GM10266 (cell line): Measurements from ENCODE around the gene ZNF80.

ENCODE experiments used
- DNase-seq: peaks from one replicate; pipeline ENCODE4 v3.0.0; 2012; ENCODE audit errors: extremely low spot score
- TF ChIP-seq, protein P1 (sequence below): IDR thresholded peaks from 2 replicates; pipeline ENCODE4 v1.5.1; 2012; ENCODE audit warnings: mild to moderate bottlenecking, low read depth; ENCODE audit not compliant: control insufficient read depth, insufficient read depth; ENCODE audit errors: missing control alignments

Gene ZNF80

DNA sequence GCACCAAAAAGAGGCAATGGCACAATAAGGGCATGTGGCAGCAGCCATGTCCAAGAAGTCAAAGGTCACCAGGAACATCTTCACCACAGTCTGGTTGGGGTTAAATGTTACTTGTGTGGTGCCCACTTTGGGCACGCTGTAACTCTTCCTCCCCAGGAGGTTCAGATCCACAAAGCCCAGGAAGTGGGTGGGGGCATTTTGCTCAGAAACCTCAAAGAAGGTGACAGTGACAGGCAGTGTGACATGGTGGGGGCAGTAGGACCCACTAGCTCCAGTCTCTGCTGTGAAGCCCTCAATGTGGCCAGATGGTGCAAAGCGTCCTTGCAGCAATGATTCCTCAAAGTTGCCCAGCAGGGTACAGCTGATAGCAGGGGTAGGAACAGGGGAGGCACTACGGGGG is 5.8 kb downstream of the ZNF80 start:
- no peak for DNase-seq
- TF ChIP-seq, protein P1, sequence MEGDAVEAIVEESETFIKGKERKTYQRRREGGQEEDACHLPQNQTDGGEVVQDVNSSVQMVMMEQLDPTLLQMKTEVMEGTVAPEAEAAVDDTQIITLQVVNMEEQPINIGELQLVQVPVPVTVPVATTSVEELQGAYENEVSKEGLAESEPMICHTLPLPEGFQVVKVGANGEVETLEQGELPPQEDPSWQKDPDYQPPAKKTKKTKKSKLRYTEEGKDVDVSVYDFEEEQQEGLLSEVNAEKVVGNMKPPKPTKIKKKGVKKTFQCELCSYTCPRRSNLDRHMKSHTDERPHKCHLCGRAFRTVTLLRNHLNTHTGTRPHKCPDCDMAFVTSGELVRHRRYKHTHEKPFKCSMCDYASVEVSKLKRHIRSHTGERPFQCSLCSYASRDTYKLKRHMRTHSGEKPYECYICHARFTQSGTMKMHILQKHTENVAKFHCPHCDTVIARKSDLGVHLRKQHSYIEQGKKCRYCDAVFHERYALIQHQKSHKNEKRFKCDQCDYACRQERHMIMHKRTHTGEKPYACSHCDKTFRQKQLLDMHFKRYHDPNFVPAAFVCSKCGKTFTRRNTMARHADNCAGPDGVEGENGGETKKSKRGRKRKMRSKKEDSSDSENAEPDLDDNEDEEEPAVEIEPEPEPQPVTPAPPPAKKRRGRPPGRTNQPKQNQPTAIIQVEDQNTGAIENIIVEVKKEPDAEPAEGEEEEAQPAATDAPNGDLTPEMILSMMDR: no peak

DNA sequence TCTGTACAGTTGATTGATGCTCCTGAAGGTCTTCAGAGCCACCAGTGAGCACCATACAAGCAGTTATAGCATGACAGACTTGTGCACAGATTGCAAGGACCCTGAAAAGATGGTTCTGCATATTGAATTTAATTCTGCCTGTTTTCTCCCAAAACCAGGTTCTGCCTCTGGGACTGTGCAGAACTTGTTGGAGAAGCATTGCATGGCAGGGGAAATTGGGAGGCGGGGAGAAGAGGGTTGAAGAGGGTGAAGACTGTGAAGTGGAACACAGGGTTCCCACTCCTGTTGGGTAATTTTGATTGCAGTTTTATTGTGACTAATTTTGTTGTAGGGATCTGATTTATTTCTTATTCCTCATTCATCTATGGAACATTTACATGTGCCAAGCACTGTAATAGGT is 10.3 kb downstream of the ZNF80 start:
- DNase-seq: no peak
- TF ChIP-seq, protein P1: no peak

DNA sequence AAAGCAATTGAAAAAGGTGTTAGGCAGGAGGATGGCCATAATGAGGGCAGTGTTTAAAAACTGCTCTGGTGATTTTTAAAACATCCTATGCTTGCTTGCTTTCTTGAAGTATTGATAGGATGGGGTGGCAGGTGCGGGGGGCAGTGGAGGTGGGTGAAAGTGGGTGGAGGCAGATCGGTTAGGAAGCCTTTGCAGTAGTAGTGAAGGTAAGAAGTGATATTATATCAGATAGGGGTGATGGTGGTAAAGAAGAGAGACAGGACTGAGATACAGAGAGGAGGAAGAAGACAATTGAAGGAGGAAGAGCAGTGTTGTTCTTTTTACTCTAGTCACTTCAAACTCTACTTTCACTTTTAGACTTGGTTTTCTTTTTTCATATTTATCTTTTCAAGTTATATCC is 11.1 kb downstream of the ZNF80 start:
- no peak for DNase-seq
- TF ChIP-seq, protein P1: no peak

DNA sequence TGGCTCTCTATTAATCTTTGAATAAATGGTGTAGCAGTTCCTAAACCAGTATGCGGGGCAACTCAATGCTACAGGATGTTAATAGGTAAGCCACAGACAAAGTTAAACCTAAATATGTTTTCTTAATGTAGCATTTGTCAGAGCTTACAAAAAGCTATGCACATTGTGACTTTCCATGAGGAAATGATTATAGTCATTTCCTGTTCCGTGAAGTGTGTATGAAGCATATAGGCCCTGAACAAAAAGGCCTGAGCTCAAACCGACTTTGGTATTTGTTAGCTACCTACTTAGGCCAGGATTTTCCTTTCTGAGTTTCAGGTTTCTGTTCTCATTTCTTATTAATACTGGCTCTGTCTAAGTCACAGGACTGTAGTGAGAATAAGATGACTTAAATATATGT is 14.2 kb downstream of the ZNF80 start:
- TF ChIP-seq, protein P1: no peak
- no peak for DNase-seq

DNA sequence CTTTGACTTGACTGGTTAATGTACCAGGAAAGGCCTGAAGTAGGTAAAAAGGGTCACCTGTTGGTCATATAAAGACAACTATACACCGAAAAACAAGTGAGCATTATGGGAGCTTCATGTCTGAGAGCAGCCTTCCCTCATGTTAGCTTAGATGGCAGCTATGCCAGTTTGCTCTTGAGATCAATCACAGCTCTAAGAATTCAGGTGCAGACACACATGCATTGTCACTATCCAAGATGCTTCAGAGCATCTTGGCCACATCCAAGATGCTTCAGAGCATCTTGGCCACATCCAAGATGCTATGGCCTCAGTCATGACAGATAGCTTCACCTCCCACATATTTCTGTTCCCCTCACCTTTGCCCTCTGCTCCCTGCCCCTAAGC is 15.5 kb downstream of the ZNF80 start:
- TF ChIP-seq, protein P1: no peak
- DNase-seq: no peak

DNA sequence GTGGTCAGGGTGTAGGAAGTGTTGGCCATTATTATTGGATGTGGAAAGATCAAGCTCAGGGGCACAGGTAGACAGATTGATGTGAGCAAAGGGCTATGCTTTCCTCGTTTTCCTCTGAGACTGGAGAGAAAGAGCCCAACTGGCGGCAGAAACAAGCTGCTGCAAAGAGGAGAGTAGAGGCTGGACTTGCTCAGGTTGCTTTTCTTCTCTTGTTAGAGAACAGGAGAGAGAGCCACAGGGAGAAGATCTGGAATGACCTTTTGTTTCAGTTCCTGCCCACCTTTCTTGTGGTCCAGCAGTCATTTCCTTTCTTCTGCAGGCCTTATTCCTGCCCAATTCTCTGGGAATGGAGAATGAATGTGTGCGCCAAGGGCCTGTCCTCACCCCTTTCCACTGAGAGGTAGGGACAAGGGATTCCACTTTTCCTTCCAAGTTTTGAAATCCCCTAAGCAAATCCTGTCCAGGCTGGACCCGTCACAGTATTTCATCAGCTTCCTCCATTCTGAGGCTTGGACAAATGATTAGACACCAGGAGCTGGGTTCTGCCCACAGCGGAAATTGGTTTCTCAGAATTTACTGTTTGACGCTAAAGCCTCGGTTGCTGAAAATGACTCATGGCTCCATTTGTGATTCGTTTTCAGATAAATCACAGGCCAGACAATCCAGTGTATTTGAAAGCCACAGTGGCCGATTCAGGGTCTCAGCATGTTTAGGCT is 16.1 kb downstream of the ZNF80 start:
- no peak for DNase-seq
- TF ChIP-seq, protein P1: no peak

DNA sequence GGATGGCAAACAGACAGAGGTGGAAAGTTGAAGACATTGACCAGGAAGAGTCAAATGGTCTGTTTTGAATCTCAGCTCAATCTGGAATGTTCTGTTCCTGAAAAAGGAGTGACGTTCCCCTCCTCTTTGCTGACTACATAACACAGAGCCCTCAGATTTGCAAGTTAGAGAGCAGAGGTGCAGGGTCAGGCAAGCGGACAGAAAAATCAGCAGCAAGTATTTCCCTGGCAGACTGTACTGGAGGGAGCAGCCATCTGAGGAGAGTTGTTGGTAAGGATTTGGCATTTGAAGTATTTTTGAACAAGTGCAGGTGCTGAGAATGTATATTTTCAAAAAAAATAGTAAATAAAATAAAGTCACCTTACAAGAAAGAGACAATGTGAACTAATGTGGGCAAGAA is 17.6 kb downstream of the ZNF80 start:
- TF ChIP-seq, protein P1: no peak

More for the DNA sequence above, 17.6 kb downstream of the ZNF80 start:
- no peak for DNase-seq
